ENCODE results near the gene KCTD21.

KCTD21 gene

DNA sequence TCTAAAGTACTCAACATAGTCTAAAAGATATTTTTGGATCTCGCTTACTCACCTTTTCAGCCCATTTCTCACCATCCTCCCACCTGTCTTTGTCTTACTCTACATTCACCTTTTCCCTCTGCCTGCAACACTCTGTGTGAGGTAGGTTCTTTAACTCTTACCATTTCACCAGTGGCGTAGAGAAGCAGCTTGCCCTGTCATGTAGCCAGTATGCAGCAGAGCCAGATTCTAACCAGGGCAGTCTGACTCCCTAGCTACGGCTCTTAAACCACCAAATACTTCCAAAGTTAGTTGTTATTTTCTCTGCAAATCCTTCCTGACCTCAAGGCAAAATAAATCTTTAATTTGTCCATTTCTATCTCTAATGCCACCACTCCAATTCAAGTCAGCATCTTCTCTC is 56.5 kb downstream of the KCTD21 start:
- Mint-ChIP-seq H3K9me3 (no peaks in the 10 kb centered on the region), H3K4me1 (peaks cover 10% of the 10 kb centered on the region), H3K4me3 (no peak overlapping the region), H3K36me3 (ENCODE audit: low read depth) (peaks cover 27% of the 10 kb centered on the region), H3K27ac (no peak overlapping the region), H3K27me3 (no peaks in the 10 kb centered on the region)
- no peak for DNase-seq
- no peak for ATAC-seq

DNA sequence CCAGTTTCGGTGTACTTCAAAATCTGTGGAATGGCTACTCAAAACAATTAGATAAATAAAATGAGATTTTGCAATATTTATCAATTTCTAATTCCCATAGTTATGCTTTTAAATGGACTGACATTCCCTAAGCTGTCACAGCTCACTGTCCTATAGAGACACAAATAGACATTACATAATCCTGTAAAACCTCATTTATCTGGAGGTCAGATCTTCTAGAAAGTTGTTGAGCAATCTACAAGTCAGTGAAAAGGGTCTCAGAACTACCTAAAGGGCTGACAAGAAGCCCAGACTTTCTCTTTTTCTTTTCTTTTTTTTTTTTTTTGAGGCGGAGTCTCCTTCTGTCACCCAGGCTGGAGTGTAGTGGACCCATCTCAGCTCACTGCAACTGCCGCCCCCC is 61.0 kb downstream of the KCTD21 start:
- DNase-seq: no peak
- H3K9me3 Mint-ChIP-seq: no peaks in the 10 kb centered on the region
- H3K4me1 Mint-ChIP-seq: peaks cover 8% of the 10 kb centered on the region
- ATAC-seq: no peak
- peaks cover 17% of the 10 kb centered on the region for H3K36me3 Mint-ChIP-seq (ENCODE audit: low read depth)
- no peak overlapping the region for H3K4me3 Mint-ChIP-seq
- no peak overlapping the region for H3K27ac Mint-ChIP-seq
- H3K27me3 Mint-ChIP-seq: no peaks in the 10 kb centered on the region
